ENCODE measurements around the gene ARL16.

- TF ChIP-seq, protein P1, sequence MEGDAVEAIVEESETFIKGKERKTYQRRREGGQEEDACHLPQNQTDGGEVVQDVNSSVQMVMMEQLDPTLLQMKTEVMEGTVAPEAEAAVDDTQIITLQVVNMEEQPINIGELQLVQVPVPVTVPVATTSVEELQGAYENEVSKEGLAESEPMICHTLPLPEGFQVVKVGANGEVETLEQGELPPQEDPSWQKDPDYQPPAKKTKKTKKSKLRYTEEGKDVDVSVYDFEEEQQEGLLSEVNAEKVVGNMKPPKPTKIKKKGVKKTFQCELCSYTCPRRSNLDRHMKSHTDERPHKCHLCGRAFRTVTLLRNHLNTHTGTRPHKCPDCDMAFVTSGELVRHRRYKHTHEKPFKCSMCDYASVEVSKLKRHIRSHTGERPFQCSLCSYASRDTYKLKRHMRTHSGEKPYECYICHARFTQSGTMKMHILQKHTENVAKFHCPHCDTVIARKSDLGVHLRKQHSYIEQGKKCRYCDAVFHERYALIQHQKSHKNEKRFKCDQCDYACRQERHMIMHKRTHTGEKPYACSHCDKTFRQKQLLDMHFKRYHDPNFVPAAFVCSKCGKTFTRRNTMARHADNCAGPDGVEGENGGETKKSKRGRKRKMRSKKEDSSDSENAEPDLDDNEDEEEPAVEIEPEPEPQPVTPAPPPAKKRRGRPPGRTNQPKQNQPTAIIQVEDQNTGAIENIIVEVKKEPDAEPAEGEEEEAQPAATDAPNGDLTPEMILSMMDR (conservative IDR thresholded peaks at IDR 0.05): no peak
- TF ChIP-seq EZH2 (IDR thresholded peaks at IDR 0.05; ENCODE audit: low read depth): no peak
These were observed 17.9 kb upstream of the ARL16 start for GRCh38 chr17:81701288-81702071.
